Psoas muscle (tissue), 8 donors: ENCODE data around the gene KANK4. TPM values are rescaled to one million over a fixed set of nuclear protein-coding genes. Genes with fewer than 3 reads are reported as not detected.

Experiments used
- ATAC-seq, 4 donors: fragments of 200-7000 bp; cut with Tn5 transposase; one replicate each; pipeline ENCODE4 v1.9.1; 2020; ENCODE audit warnings: moderate library complexity in 3 of 4, mild to moderate bottlenecking in 2 of 4
- DNase-seq, 2 donors: peaks; one replicate each; pipeline ENCODE4 v3.0.0-alpha.2; 2020
- H3K27ac ChIP-seq: fragments of 200-600 bp; one replicate; pipeline ENCODE4 v1.8.0; 2022
- H3K27me3 ChIP-seq, 3 donors: fragments of 200-600 bp in 1 of 3; one replicate each; pipeline versions ENCODE4 v1.6.1 to v1.8.0; 2013 to 2022; ENCODE audit warnings: low read length in 2 of 3, mild to moderate bottlenecking in 2 of 3, moderate library complexity in 1 of 3; ENCODE audit not compliant: insufficient read depth in 3 of 3
- H3K36me3 ChIP-seq, 2 donors: fragments of 200-600 bp in 1 of 2; one replicate each; pipeline versions ENCODE4 v1.6.1 to v1.8.0; 2013 to 2022; ENCODE audit warnings: low read depth in 1 of 2, mild to moderate bottlenecking in 1 of 2, moderate library complexity in 1 of 2; ENCODE audit not compliant: insufficient read depth in 1 of 2
- H3K4me1 ChIP-seq: fragments of 200-600 bp; one replicate; pipeline ENCODE4 v1.8.0; 2022
- H3K4me3 ChIP-seq: fragments of 200-600 bp; one replicate; pipeline ENCODE4 v1.8.0; 2022; ENCODE audit warnings: mild to moderate bottlenecking
- H3K9me3 ChIP-seq: fragments of 200-600 bp; one replicate; pipeline ENCODE4 v1.8.0; 2022
- CTCF ChIP-seq: fragments of 200-600 bp; IDR thresholded peaks from one replicate; pipeline ENCODE4 v1.8.0; 2022; ENCODE audit warnings: antibody characterized with exemption
- WGBS, 3 donors: extraction: QIAGEN DNeasy Blood & Tissue Kit; methylation state at CpG; one replicate each; pipeline versions ENCODE4 v1.1.6 to v1.1.7; 2013; 5-methylcytosine and 5-hydroxymethylcytosine counted together
- intact Hi-C, 2 donors: fragments of 100-400 bp; cut with DNase I; formaldehyde crosslinking; loops; one replicate each; pipeline versions ENCODE4 v1.11.0 to v1.14.2; 2022
- polyA plus RNA-seq, 3 donors: library from polyadenylated mRNA; stranded (reverse); fragments of 200-250 nt; gene quantifications; one replicate each; pipeline ENCODE4 v1.2.3, GENCODE V29; 2013
- total RNA-seq, 4 donors: library from RNA; stranded (reverse); fragmentation: NEBNext Ultra II Directional in 2 of 4; extraction: Animal tissue kit (Norgen Biotek cat#: 25700) in 2 of 4; gene quantifications; one replicate each; pipeline versions ENCODE4 v1.2.1 to v1.2.4, GENCODE V29; 2021 to 2023
- donor health status: healthy with polysubstance abuse.
- donor health status: DM: no; HTN: no; CAD: no; lungs with moderate emphysema.
- donor health status: Bipolar disorder and iron deficiency.
- donor health status: healthy.
- donor health status: DM: yes; HTN: yes; CAD: no.
- donor health status: DM: no; HTN: no; CAD: no.
- donor health status: DM: no; HTN: no; CAD: no.
- donor health status: DM: yes; HTN: yes; CAD: no.

The KANK4 gene
- total and polyA plus RNA-seq, 7 donors: 0.09 to 1.1 (median 0.17) TPM; not detected in 3

DNA sequence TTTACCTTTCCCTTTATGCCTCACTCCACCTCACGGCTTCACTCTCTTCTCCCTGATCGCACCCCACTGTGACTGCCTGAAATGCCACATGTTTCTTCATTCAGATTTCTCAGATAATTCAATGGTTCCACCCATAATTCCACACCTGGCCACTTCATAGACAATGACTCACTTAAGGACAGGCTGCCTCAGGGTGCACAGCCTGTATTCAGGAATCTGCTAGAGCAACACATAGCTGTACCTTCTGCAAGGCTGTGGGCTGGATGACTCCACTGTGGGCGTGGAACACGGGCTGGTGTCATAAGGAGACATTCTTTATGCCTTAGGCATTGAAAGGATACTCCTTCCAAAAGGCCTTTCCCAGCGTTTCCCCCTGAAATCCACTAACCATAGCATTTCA, 88.5 kb downstream of the KANK4 start:
- ATAC-seq (no peak), DNase-seq (no peak)
- intact Hi-C loops: no loop called here
- TF ChIP-seq CTCF: no peak
- Histone ChIP-seq H3K9me3 (no peaks in the 10 kb centered on the region), H3K4me3 (no peak overlapping the region), H3K36me3 (no peaks in the 10 kb centered on the region), H3K27ac (no peak overlapping the region), H3K27me3 (no peaks in the 10 kb centered on the region), H3K4me1 (no peaks in the 10 kb centered on the region)
- 84 to 89% (median 88%) methylated on average over 5 of the region's 5 CpGs for WGBS, 3 donors

DNA sequence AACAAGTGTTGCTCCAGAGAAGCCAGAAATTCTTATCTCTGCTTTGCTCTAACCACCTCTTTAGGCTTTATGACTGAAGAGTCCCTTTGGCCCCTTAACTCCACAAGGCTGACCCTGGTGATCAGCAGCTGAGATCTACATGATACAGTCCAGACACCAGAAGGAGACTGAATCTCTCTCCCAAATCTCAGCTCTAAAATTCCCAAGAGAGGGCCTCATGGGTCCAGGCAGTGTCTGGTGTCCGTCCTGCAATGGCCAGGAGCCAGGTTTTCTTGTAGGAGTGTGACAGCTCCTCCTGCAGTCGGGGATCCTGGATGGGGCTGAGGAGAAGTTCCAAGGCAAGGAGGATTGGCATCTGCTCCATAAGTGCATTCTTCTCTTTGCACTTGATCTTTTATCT, 89.3 kb downstream of the KANK4 start:
- no peaks in the 10 kb centered on the region for H3K27me3 ChIP-seq

GRCh38 chr1:62229468-62229867, 89.8 kb downstream of the KANK4 start:
- no peak overlapping the region for H3K4me3 ChIP-seq
- WGBS, 3 donors: 85 to 93% (median 89%) methylated on average over 2 to 3 of the region's 3 CpGs
- no peak overlapping the region for H3K27ac ChIP-seq
- intact Hi-C loops: no loop called here
- no peaks in the 10 kb centered on the region for H3K36me3 ChIP-seq
- ATAC-seq (no peak), DNase-seq (no peak)
- H3K9me3 ChIP-seq: no peaks in the 10 kb centered on the region
- H3K4me1 ChIP-seq: no peaks in the 10 kb centered on the region
- H3K27me3 ChIP-seq: no peaks in the 10 kb centered on the region
- TF ChIP-seq CTCF: no peak

More for the DNA sequence above, 89.3 kb downstream of the KANK4 start:
- H3K9me3 ChIP-seq: no peaks in the 10 kb centered on the region
- no peaks in the 10 kb centered on the region for H3K4me1 ChIP-seq
- no peak overlapping the region for H3K27ac ChIP-seq
- DNase-seq (no peak), ATAC-seq (no peak)
- WGBS, 3 donors: 13 to 26% (median 25%) methylated on average over 2 of the region's 2 CpGs
- intact Hi-C loops: no loop called here
- no peak for TF ChIP-seq CTCF
- no peak overlapping the region for H3K4me3 ChIP-seq
- H3K36me3 ChIP-seq: no peaks in the 10 kb centered on the region

- intact Hi-C loops: no loop called here
- Histone ChIP-seq H3K27ac (no peak overlapping the region), H3K4me1 (no peaks in the 10 kb centered on the region), H3K4me3 (no peak overlapping the region), H3K36me3 (no peaks in the 10 kb centered on the region), H3K9me3 (no peaks in the 10 kb centered on the region), H3K27me3 (no peaks in the 10 kb centered on the region)
- no peak for TF ChIP-seq CTCF
- ATAC-seq (no peak), DNase-seq (no peak)
- WGBS, 3 donors: 29 to 37% (median 31%) methylated on average over 4 of the region's 4 CpGs
Observed at GRCh38 chr1:62228883-62229187, 90.4 kb downstream of the KANK4 start.

- no peaks in the 10 kb centered on the region for H3K9me3 ChIP-seq
- no peak for TF ChIP-seq CTCF
- intact Hi-C loops: no loop called here
- H3K4me3 ChIP-seq: no peak overlapping the region
- H3K27ac ChIP-seq: no peak overlapping the region
- ATAC-seq (no peak), DNase-seq (no peak)
- H3K4me1 ChIP-seq: no peaks in the 10 kb centered on the region
- H3K27me3 ChIP-seq: no peaks in the 10 kb centered on the region
- no peaks in the 10 kb centered on the region for H3K36me3 ChIP-seq
- 56 to 76% (median 63%) methylated on average over 12 of the region's 12 CpGs for WGBS, 3 donors
Observed at GRCh38 chr1:62228136-62228882, 90.9 kb downstream of the KANK4 start.
